GM12878 (cell line): ENCODE measurements around the gene TSHZ2. TPM values are rescaled to one million over a fixed set of nuclear protein-coding genes. Genes with fewer than 3 reads are reported as not detected.
A peak's percentile ranks its signal among the peaks of the same experiment; 100 is the strongest.

Experiments
- ATAC-seq: fragments of 200-7000 bp; cut with Tn5 transposase; 3 replicates; pipeline ENCODE4 v1.9.1; 2020; ENCODE audit warnings: mild to moderate bottlenecking, moderate library complexity
- BruUV-seq: library from RNA; stranded (reverse); fragments of 400-500 nt; replicated peaks from 2 replicates; lab custom pipeline; 2021; lab: Mats Ljungman, UMichigan
- CTCF ChIA-PET: fragments of 300-600 bp; sonication (Branson Sonifier 250); formaldehyde crosslinking; extraction: SDS; loops from one replicate; lab custom pipeline; 2021; ENCODE audit warnings: inconsistent platforms; lab: Yijun Ruan, JAX
- POLR2A ChIA-PET: fragments of 350-600 bp; formaldehyde crosslinking; extraction: SDS; loops from one replicate; lab custom pipeline; 2021; ENCODE audit warnings: inconsistent platforms; lab: Charles Lee
- RAD21 ChIA-PET: fragments of 300-600 bp; sonication (Branson Sonifier 250); formaldehyde crosslinking; loops from one replicate; lab custom pipeline; 2023; ENCODE audit warnings: antibody characterized with exemption; ENCODE audit not compliant: unreplicated experiment; lab: Charles Lee
- SMC1A ChIA-PET: fragments of 300-600 bp; sonication (Branson Sonifier 250); formaldehyde crosslinking; loops from one replicate; lab custom pipeline; 2023; ENCODE audit not compliant: unreplicated experiment, uncharacterized antibody; lab: Charles Lee
- DNase-seq: peaks from one replicate; pipeline ENCODE4 v3.0.0-alpha.2; 2011; ENCODE audit warnings: low read depth, low spot score
- FAIRE-seq: peaks from 3 replicates; lab custom pipeline; 2011; peaks lifted over from hg19 to GRCh38; lab: Jason Lieb, UNC
- H2AFZ ChIP-seq: 2 replicates; pipeline ENCODE4 v1.6.0; 2011; ENCODE audit warnings: low read depth, low read length, control low read depth; ENCODE audit not compliant: control insufficient read depth
- H3K27ac ChIP-seq: 2 replicates; pipeline ENCODE4 v1.5.1; 2011; ENCODE audit warnings: control low read depth; ENCODE audit not compliant: control insufficient read depth, insufficient read depth
- H3K27me3 ChIP-seq, 2 experiments: replicated peaks in 1 of 2; 2 replicates each; pipeline versions ENCODE4 v1.6.0 to v1.6.1; 2011; ENCODE audit warnings: low read length in 1 of 2; ENCODE audit not compliant: control insufficient read depth in 2 of 2, insufficient read depth in 2 of 2
- H3K36me3 ChIP-seq, 2 experiments: 2 replicates each; pipeline ENCODE4 v1.5.1; 2011; ENCODE audit warnings: low read length in 1 of 2; ENCODE audit not compliant: control insufficient read depth in 2 of 2, insufficient read depth in 2 of 2
- H3K4me1 ChIP-seq: 2 replicates; pipeline ENCODE4 v1.6.1; 2011; ENCODE audit warnings: mild to moderate bottlenecking, low read length, moderate library complexity, mixed read lengths; ENCODE audit not compliant: control insufficient read depth, insufficient read depth
- H3K4me2 ChIP-seq: 2 replicates; pipeline ENCODE4 v1.6.0; 2011; ENCODE audit warnings: control low read depth; ENCODE audit not compliant: control insufficient read depth, insufficient read depth
- H3K4me3 ChIP-seq: fragments of 200-600 bp; sonication (generic); 2 replicates; pipeline ENCODE4 v1.5.1; 2016
- H3K79me2 ChIP-seq: 2 replicates; pipeline ENCODE4 v1.6.0; 2011; ENCODE audit warnings: low read length; ENCODE audit not compliant: control insufficient read depth, insufficient read depth
- H3K9ac ChIP-seq: 2 replicates; pipeline ENCODE4 v1.8.0; 2011; ENCODE audit warnings: low read length, control low read depth, mixed read lengths; ENCODE audit not compliant: control insufficient read depth, insufficient read depth
- H3K9me3 ChIP-seq: replicated peaks from 3 replicates; pipeline ENCODE4 v1.5.1; 2011; ENCODE audit warnings: mild to moderate bottlenecking, low read length; ENCODE audit not compliant: control insufficient read depth, insufficient read depth
- H4K20me1 ChIP-seq: 2 replicates; pipeline ENCODE4 v1.6.0; 2011; ENCODE audit not compliant: control insufficient read depth, insufficient read depth
- BRCA1 ChIP-seq: IDR thresholded peaks from 2 replicates; pipeline ENCODE4 v1.6.1; 2011; ENCODE audit warnings: low read depth, low read length, improper control_type of control experiment
- FOXK2 ChIP-seq: fragments of 450-650 bp; IDR thresholded peaks from 2 replicates; pipeline ENCODE4 v1.6.1; 2017; ENCODE audit warnings: mild to moderate bottlenecking, moderate library complexity
- RAD51 ChIP-seq: fragments of 450-650 bp; IDR thresholded peaks from 2 replicates; pipeline ENCODE4 v1.6.1; 2016; ENCODE audit warnings: moderate library complexity, mild to moderate bottlenecking, inconsistent platforms
- RBBP5 ChIP-seq: fragments of 200-600 bp; sonication (generic); conservative IDR thresholded peaks from 2 replicates; pipeline ENCODE4 v1.6.1; 2016
- TAF1 ChIP-seq: IDR thresholded peaks from 2 replicates; pipeline ENCODE4 v1.6.1; 2011; ENCODE audit warnings: mild to moderate bottlenecking, low read depth, low read length, borderline replicate concordance
- ZSCAN29 ChIP-seq: fragments of 450-650 bp; IDR thresholded peaks from 2 replicates; pipeline ENCODE4 v1.6.1; 2017; ENCODE audit warnings: mild to moderate bottlenecking, moderate library complexity
- WGBS: methylation state at CpG from one replicate; pipeline ENCODE4 v1.1.6; 2016; ENCODE audit warnings: low lambda C conversion rate; ENCODE audit not compliant: insufficient replicate concordance, insufficient coverage; ENCODE audit errors: missing lambda C conversion rate; 5-methylcytosine and 5-hydroxymethylcytosine counted together
- in situ Hi-C: fragments of 300-500 bp; cut with MboI; formaldehyde crosslinking; loops from 9 replicates; pipeline ENCODE4 v1.14.3; 2018; ENCODE audit warnings: mixed read lengths
- intact Hi-C: fragments of 100-400 bp; cut with micrococcal nuclease; formaldehyde crosslinking; loops from one replicate; pipeline ENCODE4 v1.14.2; 2022; ENCODE audit not compliant: unreplicated experiment
- polyA plus RNA-seq, 11 experiments: library from polyadenylated mRNA; depleted of rRNA in 4 of 11; unstranded in 6 of 11; stranded (reverse) in 5 of 11; fragments of >200 nt; fragmentation: Nextera tagmentation in 4 of 11; fragmentation: Illumina TruSeq in 1 of 11; extraction: Ambion mirVana in 4 of 11; extraction: Trizol in 1 of 11; gene quantifications; 1 replicate in 1 of 11; 2 replicates in 10 of 11; pipeline versions ENCODE4 v1.2.1 to v1.2.3, GENCODE V29; 2011 to 2016; ENCODE audit warnings: inconsistent platforms in 2 of 11, missing spikeins in 2 of 11, low read depth in 1 of 11
- total RNA-seq, 4 experiments: library from RNA; depleted of rRNA in 3 of 4; stranded (reverse); fragments of >200 nt in 3 of 4; fragmentation: Illumina TruSeq in 1 of 4; extraction: Trizol in 1 of 4; gene quantifications; 2 replicates each; pipeline versions ENCODE4 v1.2.1 to v1.2.3, GENCODE V29; 2013 to 2021

Gene TSHZ2
- total and polyA plus RNA-seq, 10 of the 15 experiments (the other 5 are each of a cell fraction or from before 2014, with no cell fraction given), result 0.01 to 0.86 (median 0.13) TPM; not detected in 2

DNA sequence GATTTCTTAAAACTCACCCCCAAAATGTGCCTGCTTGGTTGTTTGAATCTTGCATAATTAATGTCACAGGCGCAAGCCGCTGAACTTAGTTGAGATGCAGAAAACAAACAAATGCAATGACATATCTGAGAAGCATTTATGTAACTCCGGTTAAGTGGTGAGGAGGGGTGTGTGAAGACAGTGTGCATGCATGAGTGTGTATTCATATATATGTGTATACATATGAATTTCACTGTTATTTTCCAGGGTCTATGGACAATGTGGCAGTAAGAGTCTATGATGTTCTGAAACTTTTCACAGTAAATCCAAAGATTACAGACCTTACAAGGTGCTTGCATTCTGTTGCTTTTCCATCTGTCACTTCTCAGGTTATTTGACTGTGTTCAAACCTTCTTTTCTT lies 518.5 kb downstream of the TSHZ2 start:
- peak overlapping the region; percentile 13; the same call in 1 of the 2 replicates for H3K4me2 ChIP-seq
- H3K79me2 ChIP-seq, result no peaks in the 10 kb centered on the region
- no peaks in the 10 kb centered on the region for H4K20me1 ChIP-seq
- in situ Hi-C loops, result no loop called here
- CTCF ChIA-PET, result interaction anchor here (0.6 to 1.1 kb wide), 2 partner anchors 57 to 84 kb away, joined by 3 read pairs; no protein-coding TSS in a partner anchor
- DNase-seq (no peak), ATAC-seq (no peak), FAIRE-seq (no peak)
- H3K27ac ChIP-seq, result no peak overlapping the region
- SMC1A ChIA-PET, result interaction anchor here (1.3 kb wide), 1 partner anchor 60 kb away, joined by 3 read pairs; no protein-coding TSS in a partner anchor
- POLR2A ChIA-PET, result no interaction called here
- no peaks in the 10 kb centered on the region for H3K4me1 ChIP-seq
- H3K27me3 ChIP-seq, result no peaks in the 10 kb centered on the region
- no peaks in the 10 kb centered on the region for H3K9me3 ChIP-seq
- RAD21 ChIA-PET, result no interaction called here
- WGBS, result 98% methylated on average over 3 of the region's 3 CpGs
- intact Hi-C loops, result no loop called here
- no peak overlapping the region for H2AFZ ChIP-seq
- no TSS peak for BruUV-seq
- no peak overlapping the region for H3K9ac ChIP-seq
- H3K4me3 ChIP-seq, result no peak overlapping the region
- no peaks in the 10 kb centered on the region for H3K36me3 ChIP-seq
- TF ChIP-seq RAD51 (no peak), BRCA1 (no peak), RBBP5 (no peak)

DNA sequence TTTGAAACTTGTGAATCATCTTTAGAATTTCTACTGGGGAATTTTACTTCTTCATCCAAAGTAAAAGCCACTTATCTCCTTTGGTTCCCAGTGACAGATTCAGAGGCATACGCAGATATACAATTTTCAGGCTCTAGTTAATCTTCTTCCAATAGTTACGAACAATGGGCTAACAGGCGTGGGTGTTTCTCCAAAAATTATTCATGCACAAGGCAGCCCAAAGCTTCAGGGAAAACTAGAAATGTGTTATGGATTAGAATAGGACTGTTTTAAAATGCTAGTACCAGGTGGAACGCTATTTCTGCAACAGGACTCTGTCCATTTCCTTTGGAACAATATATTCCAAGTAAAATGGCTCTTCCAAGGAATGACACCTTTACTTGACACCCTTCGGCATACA lies 519.3 kb downstream of the TSHZ2 start:
- no TSS peak for BruUV-seq
- no peak for ATAC-seq
- Histone ChIP-seq H3K9ac (no peak overlapping the region; the same call in 1 of the 2 replicates), H3K4me1 (no peaks in the 10 kb centered on the region), H3K9me3 (no peaks in the 10 kb centered on the region), H4K20me1 (no peaks in the 10 kb centered on the region), H3K4me2 (no peak overlapping the region), H3K27me3 (no peaks in the 10 kb centered on the region), H3K36me3 (no peaks in the 10 kb centered on the region), H3K79me2 (no peaks in the 10 kb centered on the region), H3K27ac (no peak overlapping the region), H3K4me3 (no peak overlapping the region), H2AFZ (no peak overlapping the region)
- ChIA-PET SMC1A (interaction anchor here (1.3 kb wide), 1 partner anchor 59 kb away, joined by 3 read pairs; no protein-coding TSS in a partner anchor), CTCF (interaction anchor here (0.6 kb wide), 1 partner anchor 85 kb away, joined by 3 read pairs; no protein-coding TSS in a partner anchor), RAD21 (no interaction called here), POLR2A (no interaction called here)
- 62% methylated on average over 5 of the region's 5 CpGs for WGBS
- TF ChIP-seq TAF1, result no peak
- TF ChIP-seq FOXK2, result no peak
- TF ChIP-seq ZSCAN29, result no peak
- intact Hi-C loops, result no loop called here
- no peak for DNase-seq
- in situ Hi-C loops, result no loop called here
- no peak for FAIRE-seq
